ENCODE measurements around the gene TANK.

DNA sequence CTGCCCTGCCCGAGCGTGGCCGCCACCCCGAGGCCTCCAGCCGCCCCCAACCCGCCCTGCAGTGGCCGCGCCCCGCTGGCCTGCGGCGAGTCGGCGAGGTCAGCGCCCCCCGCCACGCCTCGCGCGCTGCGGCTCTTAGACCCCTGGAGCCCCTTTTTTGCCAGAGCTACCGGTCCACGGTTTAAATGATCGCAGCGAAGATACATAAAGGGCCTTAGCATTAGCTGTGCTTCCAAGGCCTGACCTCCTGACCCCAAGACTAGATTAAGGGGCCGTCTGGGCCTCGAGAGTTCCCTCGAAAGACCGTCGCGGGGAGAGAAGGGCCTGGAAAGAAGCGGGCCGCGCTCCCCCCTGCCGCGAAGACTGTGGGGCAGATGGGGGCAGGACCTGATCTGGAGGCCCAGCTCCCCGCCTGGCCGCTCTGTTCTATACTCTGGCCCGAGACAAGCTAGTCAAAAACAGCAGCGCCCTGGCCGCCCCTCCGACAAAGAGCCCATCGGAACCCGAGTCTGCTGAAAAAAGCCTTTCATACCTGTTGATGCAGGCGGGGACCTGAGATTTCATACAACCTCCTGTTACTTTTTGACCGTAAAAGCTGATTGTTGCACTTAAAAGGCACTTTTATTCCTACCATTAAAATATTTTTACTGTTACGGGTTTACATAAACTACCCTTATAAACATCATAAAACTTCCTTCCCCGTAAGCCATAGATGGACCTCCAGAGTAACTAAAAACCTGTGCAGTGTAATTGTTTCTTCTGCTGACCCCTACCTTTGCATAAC is 79.3 kb downstream of the TANK start:
- TF ChIP-seq JUN (IDR thresholded peaks at IDR 0.05; ENCODE audit: borderline replicate concordance, insufficient read depth, insufficient read length, low read depth) (no peak), MAX (IDR thresholded peaks at IDR 0.05; ENCODE audit: insufficient read depth, insufficient read length) (no peak), POLR2A (IDR thresholded peaks at IDR 0.05; ENCODE audit: low read depth, low read length) (no peak), CTCF (IDR thresholded peaks at IDR 0.05; ENCODE audit: extremely low read depth in 1 of 2, insufficient read depth in 1 of 2, low read depth in 1 of 2, low read length in 2 of 2) (no peak), GATA2 (IDR thresholded peaks at IDR 0.05; ENCODE audit: insufficient read depth, insufficient read length, low read depth, low read length) (no peak), POLR2AphosphoS5 (IDR thresholded peaks at IDR 0.05; ENCODE audit: insufficient read depth, low read depth, low read length) (no peak), MYC (IDR thresholded peaks at IDR 0.05; ENCODE audit: low read depth, low read length) (no peak), EZH2 (IDR thresholded peaks at IDR 0.05; ENCODE audit: borderline replicate concordance, low read depth, low read length, severe bottlenecking) (no peak), FOS (IDR thresholded peaks at IDR 0.05; ENCODE audit: borderline replicate concordance, insufficient read depth, low read length) (no peak)
